NCI-H1105 treated with DMSO at 0.1 percent for 48 hours (cell line): ENCODE measurements around the gene JPH3.

Source experiments
- DNase-seq: peaks from one replicate; lab custom pipeline; 2025; lab: John Stamatoyannopoulos, UW

The JPH3 gene

GRCh38 chr16:87626905-87627304 lies 24.6 kb downstream of the JPH3 start:
- no peak for DNase-seq

DNA sequence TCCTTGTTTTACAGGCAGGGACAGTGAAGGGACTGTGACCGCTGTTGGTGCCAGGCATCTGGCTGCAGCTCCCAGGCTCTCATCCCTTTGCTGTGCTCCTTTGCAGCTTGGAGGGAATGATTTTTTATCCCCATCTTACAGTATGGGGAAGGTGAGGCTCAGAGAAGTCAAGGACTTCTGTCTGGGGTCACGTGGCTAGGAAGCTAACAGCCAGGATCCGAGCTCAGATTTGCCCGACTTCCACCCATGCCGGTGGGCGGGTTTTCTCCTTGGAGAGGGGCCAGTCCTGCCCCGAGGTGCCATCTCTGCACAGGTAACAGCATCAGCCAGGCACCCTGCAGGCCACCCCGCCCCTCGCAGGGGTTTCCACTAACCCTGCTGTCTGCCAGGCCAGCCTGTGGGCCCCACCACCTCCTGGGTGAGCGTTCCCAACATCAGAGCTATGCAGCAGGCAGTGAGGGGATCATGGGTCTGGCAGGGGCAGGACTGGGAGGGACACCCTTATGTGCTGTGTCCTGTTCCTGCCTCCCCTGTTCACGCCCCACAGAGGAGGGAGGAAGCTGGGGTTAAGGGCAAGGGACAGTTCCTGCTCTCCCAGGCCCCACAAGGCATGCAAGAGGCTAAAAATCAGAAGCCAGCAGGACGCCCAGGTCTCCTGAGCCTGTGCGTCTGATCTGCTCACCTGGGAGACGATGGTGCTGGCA lies 25.4 kb downstream of the JPH3 start:
- no peak for DNase-seq

DNA sequence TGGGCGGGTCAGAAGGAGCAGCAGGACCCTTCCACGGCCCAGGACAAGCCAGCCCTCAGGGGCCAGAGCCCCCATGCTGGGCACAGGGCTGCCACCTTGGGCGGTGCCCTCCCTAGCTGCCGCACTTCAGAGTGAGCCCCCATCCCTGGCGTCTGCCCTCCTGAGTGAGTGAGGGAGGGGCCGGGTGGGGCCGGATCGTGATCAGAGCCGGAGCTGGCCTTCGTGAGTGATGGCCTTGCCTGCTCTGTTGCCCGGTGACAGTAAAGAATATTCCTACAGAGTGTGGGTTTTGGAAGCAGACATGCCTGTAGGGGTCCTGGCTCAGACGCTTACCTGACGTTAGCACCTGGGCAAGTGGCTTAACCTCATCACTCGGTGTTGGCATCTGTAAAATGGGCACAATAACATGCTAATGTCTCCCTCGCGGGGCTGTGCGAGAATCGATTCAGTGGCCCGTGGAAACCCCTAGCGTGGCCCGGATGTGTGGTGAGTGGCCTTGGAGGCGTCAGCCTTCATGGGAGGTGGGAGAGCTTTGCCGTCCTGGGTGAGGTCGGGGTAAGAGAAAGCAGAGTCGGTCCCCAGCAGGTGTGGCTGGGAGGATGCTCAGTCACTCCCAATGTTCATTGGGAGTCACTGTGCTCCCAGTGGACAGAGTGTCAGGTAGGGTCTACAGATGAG lies 26.1 kb downstream of the JPH3 start:
- no peak for DNase-seq

DNA sequence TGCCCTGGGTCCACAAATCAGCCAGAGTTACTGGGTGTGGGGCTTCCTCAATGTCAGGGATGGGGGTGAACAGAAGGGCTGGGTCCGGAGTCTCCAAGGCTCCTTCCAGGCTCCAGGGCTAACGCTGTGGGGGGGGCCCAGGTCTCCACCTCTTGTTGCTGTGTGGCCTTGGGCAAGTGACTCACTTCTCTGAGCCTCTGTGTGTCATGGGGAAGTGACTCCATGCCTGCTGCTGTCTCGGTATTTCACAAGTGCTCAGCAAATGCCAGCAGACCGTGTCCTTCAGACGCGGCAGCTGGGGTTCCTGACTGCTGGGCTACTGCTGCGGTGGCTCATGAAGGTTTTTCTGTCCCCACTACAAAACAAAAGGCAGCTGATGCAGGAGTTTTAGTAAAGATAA lies 26.6 kb downstream of the JPH3 start:
- DNase-seq, result no peak

DNA sequence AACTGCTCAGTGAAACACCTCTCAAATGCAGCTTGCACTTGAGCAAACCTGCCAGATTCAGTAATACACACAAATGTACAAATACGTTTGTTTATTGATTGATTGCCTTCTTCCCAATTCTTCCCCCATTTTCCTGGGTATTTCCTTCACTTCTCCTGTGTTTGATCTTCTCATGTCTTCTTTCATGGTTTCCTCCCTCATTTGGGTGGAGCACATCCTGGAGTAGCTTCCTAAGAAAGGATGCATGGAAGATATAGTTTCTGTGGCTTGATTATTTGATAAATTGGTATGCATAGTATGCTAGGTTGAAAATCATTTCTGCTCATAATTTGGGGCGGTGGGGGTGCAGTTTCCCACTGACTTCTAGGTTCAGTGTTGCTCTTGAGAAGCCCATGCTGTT lies 28.8 kb downstream of the JPH3 start:
- no peak for DNase-seq

- DNase-seq, result no peak
Measured at GRCh38 chr16:87634411-87634810, 32.1 kb downstream of the JPH3 start.

DNA sequence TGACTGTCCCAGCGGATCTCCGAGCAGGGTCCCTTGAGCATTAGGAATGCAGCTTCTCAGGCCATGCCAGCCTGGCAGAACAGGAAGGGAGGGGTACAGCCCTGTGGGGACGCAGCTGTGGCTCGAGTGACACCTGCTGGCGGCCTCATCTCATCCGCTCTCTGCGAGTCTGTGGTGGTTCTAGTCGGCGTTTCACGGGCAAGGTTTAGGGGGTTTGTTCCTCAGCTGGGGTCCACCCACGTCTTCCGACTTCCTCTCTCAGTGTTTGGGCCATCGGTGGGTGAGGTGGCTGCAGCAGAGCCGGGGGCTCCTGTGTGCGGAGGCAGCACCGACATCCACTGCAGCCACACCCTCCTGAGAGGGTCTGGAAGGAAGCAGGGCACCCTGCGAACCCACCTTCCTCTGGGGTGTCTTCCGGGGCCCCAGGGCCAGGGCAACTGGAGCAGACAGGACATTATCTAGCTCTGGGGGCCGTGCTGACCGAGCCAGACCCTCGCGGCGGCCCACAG lies 33.3 kb downstream of the JPH3 start:
- peak; percentile 32 for DNase-seq

- DNase-seq, result peak; percentile 52
Measured at GRCh38 chr16:87636050-87636684, 33.9 kb downstream of the JPH3 start.

GRCh38 chr16:87636741-87637140 lies 34.4 kb downstream of the JPH3 start:
- DNase-seq, result no peak

DNA sequence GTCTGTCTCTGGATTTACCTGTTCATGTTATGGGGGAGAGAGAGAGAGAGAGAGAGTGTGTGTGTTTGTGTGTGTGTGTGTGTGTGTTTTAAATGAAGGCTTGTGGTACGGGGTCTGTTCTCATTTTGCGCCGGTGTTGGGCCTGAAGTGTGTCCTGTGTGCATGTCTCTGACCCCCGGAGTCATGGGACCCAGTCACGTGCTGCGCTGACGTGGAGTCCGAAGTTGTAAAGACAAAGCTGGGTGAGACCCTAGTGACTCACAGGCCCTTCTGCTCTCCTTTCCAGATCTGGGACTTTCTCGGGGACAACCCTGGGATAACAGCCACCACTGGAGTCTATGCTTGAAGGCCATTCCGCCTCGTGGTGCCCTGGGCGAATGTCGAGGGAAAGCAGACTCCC lies 35.0 kb downstream of the JPH3 start:
- DNase-seq, result no peak

- no peak for DNase-seq
Measured at GRCh38 chr16:87638736-87639135, 36.4 kb downstream of the JPH3 start.

DNA sequence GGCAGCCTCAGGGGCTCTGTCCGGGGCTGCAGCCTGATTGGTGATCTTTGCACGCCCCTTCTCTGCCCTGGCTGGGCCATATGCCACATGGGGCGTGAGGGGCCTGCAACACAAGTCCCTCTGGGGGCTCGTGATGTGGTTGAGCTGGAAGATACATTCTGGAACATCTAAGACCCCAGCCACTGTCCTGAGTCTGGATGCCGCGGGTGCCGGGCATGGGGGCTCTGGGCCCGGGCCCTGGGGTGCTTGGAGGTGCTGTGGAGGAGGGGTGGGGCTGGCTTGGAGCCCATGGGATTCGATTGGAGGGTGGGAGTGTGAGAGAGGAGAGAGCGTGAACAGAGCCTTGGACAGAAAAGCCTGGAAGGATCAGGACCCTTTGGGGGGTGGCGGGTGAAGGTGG lies 39.4 kb downstream of the JPH3 start:
- no peak for DNase-seq

GRCh38 chr16:87642491-87642890 lies 40.2 kb downstream of the JPH3 start:
- no peak for DNase-seq

DNA sequence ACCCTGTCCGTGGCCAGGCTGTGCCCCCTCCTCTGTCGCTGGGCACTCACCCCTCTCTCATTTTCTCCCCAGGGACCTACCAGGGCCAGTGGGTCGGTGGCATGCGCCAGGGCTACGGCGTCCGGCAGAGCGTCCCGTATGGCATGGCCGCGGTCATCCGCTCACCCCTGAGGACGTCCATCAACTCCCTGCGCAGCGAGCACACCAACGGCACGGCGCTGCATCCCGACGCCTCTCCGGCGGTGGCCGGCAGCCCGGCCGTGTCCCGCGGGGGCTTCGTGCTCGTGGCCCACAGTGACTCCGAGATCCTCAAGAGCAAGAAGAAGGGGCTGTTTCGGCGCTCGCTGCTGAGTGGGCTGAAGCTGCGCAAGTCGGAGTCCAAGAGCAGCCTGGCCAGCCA lies 41.9 kb downstream of the JPH3 start:
- no peak for DNase-seq

GRCh38 chr16:87644596-87644995 lies 42.3 kb downstream of the JPH3 start:
- no peak for DNase-seq

GRCh38 chr16:87645802-87646201 lies 43.5 kb downstream of the JPH3 start:
- DNase-seq, result no peak

GRCh38 chr16:87647431-87648185 lies 45.3 kb downstream of the JPH3 start:
- no peak for DNase-seq

DNA sequence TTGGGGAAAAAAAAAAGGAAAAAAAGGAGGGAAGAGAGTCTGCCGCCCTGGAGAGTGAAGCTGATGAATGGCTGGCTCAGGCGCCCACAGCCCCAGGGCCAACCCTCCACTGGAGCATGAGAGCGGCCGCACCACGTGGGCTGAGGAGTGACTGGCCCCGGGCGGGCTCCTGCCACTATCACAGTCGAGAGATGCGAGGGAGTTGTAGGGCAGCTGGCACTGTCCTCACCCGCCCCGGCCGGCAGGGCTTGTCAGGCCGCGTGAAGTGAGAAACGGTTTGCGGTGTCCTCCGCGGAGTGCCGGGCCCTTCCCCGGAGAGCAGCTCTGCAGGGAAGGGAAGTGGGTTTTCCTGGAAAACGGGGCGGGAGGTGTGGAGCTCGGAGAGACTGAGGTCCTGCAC lies 45.9 kb downstream of the JPH3 start:
- no peak for DNase-seq

DNA sequence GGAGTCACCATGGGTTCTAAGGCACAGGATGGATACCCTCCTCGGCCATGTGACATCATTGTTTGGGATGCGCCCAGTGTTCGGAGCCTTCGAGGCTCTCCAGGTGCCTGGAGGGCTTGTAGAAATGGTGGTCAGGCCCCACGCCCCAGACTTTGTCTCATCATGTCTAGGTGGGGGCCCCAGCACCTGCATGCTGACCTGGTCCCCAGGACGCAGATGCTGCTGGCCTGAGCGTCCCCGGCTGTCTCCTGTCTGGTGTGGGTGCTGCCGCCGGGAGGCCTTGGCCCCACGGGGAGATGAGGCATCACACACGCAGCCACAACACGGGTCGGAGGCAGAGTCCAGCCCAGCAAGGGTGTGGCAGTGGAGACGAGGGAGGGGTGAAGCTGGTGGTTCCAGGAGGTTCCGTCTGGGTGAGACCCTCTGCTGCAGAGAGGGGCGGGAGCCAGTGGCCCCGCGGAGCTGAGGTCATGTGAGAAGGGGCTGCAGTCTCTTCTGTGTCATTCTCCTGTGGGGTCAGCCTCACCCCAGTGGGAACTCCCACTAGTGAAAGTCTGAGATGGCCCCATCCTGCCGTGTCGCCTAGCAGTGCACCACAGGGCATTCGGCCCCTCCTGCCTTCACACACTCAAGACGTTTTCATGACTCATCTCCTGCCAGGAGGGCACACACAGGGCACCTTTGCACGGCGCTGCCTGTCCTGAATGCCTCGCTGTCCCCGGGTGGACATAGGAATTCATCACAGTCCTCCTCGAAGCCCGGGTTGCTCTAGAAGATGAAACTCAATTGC lies 46.6 kb downstream of the JPH3 start:
- no peak for DNase-seq

DNA sequence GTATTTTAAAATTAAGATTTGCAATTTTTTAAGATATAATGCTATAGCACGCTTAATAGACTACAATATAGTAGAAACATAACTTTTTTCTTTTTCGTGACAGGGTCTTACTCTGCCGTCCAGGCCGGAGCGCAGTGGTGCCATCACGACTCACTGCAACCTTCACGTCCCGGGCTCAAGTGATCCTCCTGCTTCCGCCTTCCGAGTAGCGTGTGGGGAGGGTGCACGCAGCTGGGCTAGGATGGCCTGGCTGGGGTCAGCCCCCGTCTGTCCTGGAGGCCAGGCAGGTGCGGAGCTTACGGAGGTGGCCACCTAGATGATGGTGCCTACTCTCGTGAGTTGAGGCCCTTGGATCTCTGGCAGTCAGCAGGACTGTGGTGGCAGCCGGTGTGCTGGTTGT lies 50.1 kb downstream of the JPH3 start:
- DNase-seq, result no peak

DNA sequence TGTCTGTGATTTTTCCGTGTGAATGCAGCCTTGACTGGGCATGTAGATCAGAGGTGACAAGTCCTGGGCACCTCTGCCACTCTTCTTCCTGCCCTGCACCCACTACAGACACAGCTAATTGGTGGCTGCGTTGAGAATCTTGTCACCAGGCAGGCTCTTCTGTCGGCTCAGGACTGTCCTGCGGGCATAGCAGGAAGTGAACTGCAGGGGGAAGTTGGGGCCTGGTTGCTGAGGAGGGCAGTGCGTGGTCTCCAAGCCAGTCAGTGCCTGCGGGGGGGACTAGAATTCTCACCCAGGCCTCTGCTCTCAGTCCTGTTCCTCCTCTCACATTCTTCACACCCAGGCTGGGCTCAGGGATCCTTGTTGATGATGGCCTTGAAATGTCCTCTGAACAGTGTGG lies 50.5 kb downstream of the JPH3 start:
- no peak for DNase-seq

- no peak for DNase-seq
Measured at GRCh38 chr16:87653234-87653633, 50.9 kb downstream of the JPH3 start.
